Duodenal mucosa (tissue), 2 donors: ENCODE data around the gene MISP.

Experiments
- H3K27ac ChIP-seq: one replicate; pipeline ENCODE4 v1.7.0; 2013; ENCODE audit warnings: low read depth, low read length
- H3K27me3 ChIP-seq, 2 donors: one replicate each; pipeline ENCODE4 v1.7.0; 2013; ENCODE audit warnings: low read length in 2 of 2, control low read depth in 1 of 2; ENCODE audit not compliant: insufficient read depth in 2 of 2, control insufficient read depth in 1 of 2
- H3K36me3 ChIP-seq, 2 donors: one replicate each; pipeline ENCODE4 v1.7.0; 2013; ENCODE audit warnings: low read length in 2 of 2, control low read depth in 1 of 2; ENCODE audit not compliant: insufficient read depth in 2 of 2, control insufficient read depth in 1 of 2
- H3K4me1 ChIP-seq, 2 donors: one replicate each; pipeline ENCODE4 v1.7.0; 2013; ENCODE audit warnings: low read length in 2 of 2, control low read depth in 1 of 2; ENCODE audit not compliant: insufficient read depth in 2 of 2, control insufficient read depth in 1 of 2
- H3K4me3 ChIP-seq, 2 donors: one replicate each; pipeline ENCODE4 v1.7.0; 2013; ENCODE audit warnings: low read length in 2 of 2, low read depth in 1 of 2
- H3K9ac ChIP-seq, 2 donors: one replicate each; pipeline ENCODE4 v1.7.0; 2013; ENCODE audit warnings: low read length in 2 of 2, low read depth in 1 of 2
- H3K9me3 ChIP-seq, 2 donors: one replicate each; pipeline ENCODE4 v1.7.0; 2013; ENCODE audit warnings: low read length in 2 of 2, control low read depth in 1 of 2; ENCODE audit not compliant: control insufficient read depth in 1 of 2

The MISP gene

DNA sequence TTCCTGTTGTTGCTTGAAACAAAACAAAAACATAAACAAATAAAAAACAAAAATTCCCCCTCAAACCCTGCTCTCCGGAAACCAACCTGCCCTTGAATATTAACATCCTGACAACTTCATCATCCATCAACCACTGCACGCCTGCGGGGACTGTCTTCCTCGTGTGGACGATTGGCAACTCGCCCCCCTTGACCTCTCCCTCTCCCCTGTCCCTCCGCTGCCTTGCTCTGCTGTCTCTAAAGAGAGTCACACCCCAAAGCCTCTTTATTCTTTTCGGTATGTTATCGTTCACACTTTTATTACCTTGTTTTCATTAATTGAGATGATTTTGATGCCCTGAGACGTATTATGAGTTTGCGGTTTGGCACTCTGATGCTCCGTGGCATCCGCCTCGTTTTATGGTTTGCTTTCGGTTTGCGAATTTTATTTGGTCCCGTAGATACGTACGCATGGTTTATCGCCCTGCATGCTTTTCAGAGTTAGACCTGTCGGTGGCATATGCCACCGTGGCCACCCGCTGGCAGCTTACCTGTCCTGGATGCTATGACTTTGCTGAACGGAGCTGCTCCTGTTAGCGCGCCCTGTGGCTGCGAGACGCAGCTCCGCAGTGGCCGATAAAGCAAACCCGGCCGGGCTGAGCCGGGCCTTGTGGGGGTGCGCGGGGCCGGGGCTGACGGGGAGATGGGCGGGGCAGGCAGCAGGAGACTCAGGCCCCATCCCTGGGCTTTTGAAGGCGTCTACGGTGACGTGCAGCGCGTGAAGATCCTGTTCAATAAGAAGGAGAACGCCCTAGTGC lies 56.9 kb downstream of the MISP start:
- no peak overlapping the region for H3K9ac ChIP-seq
- H3K27ac ChIP-seq = no peak overlapping the region
- H3K36me3 ChIP-seq = peaks cover 57 to 88% of the 10 kb centered on the region in 2 donors
- no peaks in the 10 kb centered on the region for H3K9me3 ChIP-seq
- no peak overlapping the region for H3K4me3 ChIP-seq
- H3K4me1 ChIP-seq = peaks cover 0 to 6% of the 10 kb centered on the region in 2 donors
- H3K27me3 ChIP-seq = no peaks in the 10 kb centered on the region

DNA sequence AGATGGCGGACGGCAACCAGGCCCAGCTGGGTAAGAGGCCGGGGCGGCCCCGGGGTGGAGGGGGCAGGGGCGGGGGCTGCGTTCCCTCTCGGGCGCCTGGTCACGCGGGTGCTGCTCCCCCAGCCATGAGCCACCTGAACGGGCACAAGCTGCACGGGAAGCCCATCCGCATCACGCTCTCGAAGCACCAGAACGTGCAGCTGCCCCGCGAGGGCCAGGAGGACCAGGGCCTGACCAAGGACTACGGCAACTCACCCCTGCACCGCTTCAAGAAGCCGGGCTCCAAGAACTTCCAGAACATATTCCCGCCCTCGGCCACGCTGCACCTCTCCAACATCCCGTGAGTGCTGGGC lies 57.5 kb downstream of the MISP start:
- Histone ChIP-seq H3K27me3 (no peaks in the 10 kb centered on the region), H3K36me3 (peaks cover 57 to 83% of the 10 kb centered on the region in 2 donors), H3K27ac (no peak overlapping the region), H3K9me3 (no peaks in the 10 kb centered on the region), H3K4me3 (no peak overlapping the region), H3K4me1 (peaks cover 0 to under 1% of the 10 kb centered on the region in 2 donors), H3K9ac (no peak overlapping the region)

DNA sequence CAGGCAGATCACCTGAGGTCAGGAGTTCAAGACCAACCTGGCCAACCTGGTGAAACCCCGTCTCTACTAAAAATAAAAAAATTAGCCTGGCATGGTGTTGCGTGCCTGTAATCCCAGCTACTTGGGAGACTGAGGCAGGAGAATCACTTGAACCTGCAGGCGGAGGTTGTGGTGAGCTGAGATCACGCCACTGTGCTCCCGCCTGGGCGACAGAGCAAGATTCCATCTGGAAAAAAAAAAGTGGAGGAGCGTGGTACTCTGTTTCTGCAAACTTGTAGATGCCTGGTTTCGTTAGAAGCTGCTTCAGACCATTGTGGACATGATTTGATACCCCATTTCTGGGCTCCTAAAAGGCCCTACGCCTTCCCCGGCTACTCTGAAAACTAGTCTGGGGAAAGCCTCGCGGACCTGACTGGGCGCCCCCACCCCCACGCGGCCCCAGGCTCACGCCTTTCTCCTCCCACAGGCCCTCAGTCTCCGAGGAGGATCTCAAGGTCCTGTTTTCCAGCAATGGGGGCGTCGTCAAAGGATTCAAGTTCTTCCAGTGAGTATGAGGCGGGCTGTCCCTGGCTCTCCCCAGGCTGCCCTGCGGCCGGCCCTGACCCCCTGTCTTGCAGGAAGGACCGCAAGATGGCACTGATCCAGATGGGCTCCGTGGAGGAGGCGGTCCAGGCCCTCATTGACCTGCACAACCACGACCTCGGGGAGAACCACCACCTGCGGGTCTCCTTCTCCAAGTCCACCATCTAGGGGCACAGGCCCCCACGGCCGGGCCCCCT lies 59.4 kb downstream of the MISP start:
- Histone ChIP-seq H3K9ac (no peak overlapping the region), H3K4me3 (no peak overlapping the region), H3K36me3 (peaks cover 38 to 64% of the 10 kb centered on the region in 2 donors), H3K27ac (no peak overlapping the region), H3K4me1 (no peaks in the 10 kb centered on the region), H3K27me3 (no peaks in the 10 kb centered on the region), H3K9me3 (no peaks in the 10 kb centered on the region)

DNA sequence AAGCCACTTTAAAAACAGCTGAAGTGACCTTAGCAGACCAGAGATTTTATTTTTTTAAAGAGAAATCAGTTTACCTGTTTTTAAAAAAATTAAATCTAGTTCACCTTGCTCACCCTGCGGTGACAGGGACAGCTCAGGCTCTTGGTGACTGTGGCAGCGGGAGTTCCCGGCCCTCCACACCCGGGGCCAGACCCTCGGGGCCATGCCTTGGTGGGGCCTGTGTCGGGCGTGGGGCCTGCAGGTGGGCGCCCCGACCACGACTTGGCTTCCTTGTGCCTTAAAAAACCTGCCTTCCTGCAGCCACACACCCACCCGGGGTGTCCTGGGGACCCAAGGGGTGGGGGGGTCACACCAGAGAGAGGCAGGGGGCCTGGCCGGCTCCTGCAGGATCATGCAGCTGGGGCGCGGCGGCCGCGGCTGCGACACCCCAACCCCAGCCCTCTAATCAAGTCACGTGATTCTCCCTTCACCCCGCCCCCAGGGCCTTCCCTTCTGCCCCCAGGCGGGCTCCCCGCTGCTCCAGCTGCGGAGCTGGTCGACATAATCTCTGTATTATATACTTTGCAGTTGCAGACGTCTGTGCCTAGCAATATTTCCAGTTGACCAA lies 60.1 kb downstream of the MISP start:
- no peaks in the 10 kb centered on the region for H3K4me1 ChIP-seq
- H3K9ac ChIP-seq = no peak overlapping the region
- no peaks in the 10 kb centered on the region for H3K9me3 ChIP-seq
- H3K27ac ChIP-seq = no peak overlapping the region
- H3K4me3 ChIP-seq = no peak overlapping the region
- H3K36me3 ChIP-seq = peaks cover 34 to 58% of the 10 kb centered on the region in 2 donors
- no peaks in the 10 kb centered on the region for H3K27me3 ChIP-seq

DNA sequence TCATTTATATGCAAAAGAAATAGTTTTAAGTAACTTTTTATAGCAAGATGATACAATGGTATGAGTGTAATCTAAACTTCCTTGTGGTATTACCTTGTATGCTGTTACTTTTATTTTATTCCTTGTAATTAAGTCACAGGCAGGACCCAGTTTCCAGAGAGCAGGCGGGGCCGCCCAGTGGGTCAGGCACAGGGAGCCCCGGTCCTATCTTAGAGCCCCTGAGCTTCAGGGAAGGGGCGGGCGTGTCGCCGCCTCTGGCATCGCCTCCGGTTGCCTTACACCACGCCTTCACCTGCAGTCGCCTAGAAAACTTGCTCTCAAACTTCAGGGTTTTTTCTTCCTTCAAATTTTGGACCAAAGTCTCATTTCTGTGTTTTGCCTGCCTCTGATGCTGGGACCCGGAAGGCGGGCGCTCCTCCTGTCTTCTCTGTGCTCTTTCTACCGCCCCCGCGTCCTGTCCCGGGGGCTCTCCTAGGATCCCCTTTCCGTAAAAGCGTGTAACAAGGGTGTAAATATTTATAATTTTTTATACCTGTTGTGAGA lies 60.7 kb downstream of the MISP start:
- no peaks in the 10 kb centered on the region for H3K4me1 ChIP-seq
- no peaks in the 10 kb centered on the region for H3K9me3 ChIP-seq
- peaks cover 34 to 55% of the 10 kb centered on the region in 2 donors for H3K36me3 ChIP-seq
- H3K9ac ChIP-seq = no peak overlapping the region
- H3K4me3 ChIP-seq = no peak overlapping the region
- H3K27me3 ChIP-seq = no peaks in the 10 kb centered on the region
- H3K27ac ChIP-seq = no peak overlapping the region

DNA sequence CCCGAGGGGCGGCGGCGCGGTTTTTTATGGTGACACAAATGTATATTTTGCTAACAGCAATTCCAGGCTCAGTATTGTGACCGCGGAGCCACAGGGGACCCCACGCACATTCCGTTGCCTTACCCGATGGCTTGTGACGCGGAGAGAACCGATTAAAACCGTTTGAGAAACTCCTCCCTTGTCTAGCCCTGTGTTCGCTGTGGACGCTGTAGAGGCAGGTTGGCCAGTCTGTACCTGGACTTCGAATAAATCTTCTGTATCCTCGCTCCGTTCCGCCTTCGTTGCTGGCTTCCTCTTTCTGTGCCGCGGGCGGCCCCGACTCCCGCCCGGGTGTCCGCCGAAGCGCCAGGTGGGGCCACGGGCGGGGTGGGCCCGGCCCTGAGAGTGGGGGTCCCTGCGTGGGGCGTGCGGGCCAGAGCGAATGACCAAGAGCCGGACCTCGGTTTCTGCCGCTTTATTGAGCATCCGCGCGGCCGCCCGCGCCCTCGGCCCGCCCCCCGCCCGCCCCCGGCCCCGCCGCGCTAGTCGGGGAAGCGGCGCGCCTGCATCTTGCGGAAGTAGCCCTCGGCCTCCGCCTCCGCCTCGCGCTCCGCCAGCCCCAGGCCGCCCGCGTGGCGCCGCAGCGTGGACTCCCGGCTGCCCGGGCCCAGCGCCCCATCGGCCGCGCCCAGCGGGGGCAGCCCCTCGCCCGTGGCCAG lies 61.3 kb downstream of the MISP start:
- H3K27me3 ChIP-seq = no peaks in the 10 kb centered on the region
- no peaks in the 10 kb centered on the region for H3K9me3 ChIP-seq
- H3K36me3 ChIP-seq = peaks cover 31 to 49% of the 10 kb centered on the region in 2 donors
- no peaks in the 10 kb centered on the region for H3K4me1 ChIP-seq
- no peak overlapping the region for H3K4me3 ChIP-seq
- no peak overlapping the region for H3K27ac ChIP-seq
- no peak overlapping the region for H3K9ac ChIP-seq

DNA sequence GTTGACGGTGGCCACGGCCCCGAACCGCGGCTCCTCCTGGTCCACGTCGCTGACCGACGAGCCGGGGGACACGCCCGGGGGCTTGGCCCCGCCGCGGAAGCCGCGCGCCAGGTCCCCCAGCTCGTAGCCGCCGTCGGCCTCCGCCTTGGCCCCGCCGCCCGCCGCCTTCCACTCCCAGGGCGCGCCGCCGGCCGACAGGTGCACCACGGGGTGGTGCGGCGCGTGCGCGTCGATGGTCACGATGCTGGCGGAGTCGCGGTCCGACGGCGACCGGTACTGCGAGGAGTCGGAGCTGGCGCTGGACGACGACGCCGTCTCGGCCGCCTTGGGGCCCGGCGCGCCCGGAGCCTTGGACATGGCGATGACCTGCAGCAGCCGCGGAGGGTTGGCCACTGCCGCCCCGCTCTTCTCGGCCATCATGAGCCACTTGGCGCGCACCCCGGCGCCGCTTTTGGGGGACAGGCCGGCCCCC lies 61.9 kb downstream of the MISP start:
- no peak overlapping the region for H3K27ac ChIP-seq
- no peak overlapping the region for H3K9ac ChIP-seq
- H3K4me1 ChIP-seq = no peaks in the 10 kb centered on the region
- no peak overlapping the region for H3K4me3 ChIP-seq
- no peaks in the 10 kb centered on the region for H3K9me3 ChIP-seq
- no peaks in the 10 kb centered on the region for H3K27me3 ChIP-seq
- H3K36me3 ChIP-seq = peaks cover 25 to 43% of the 10 kb centered on the region in 2 donors

DNA sequence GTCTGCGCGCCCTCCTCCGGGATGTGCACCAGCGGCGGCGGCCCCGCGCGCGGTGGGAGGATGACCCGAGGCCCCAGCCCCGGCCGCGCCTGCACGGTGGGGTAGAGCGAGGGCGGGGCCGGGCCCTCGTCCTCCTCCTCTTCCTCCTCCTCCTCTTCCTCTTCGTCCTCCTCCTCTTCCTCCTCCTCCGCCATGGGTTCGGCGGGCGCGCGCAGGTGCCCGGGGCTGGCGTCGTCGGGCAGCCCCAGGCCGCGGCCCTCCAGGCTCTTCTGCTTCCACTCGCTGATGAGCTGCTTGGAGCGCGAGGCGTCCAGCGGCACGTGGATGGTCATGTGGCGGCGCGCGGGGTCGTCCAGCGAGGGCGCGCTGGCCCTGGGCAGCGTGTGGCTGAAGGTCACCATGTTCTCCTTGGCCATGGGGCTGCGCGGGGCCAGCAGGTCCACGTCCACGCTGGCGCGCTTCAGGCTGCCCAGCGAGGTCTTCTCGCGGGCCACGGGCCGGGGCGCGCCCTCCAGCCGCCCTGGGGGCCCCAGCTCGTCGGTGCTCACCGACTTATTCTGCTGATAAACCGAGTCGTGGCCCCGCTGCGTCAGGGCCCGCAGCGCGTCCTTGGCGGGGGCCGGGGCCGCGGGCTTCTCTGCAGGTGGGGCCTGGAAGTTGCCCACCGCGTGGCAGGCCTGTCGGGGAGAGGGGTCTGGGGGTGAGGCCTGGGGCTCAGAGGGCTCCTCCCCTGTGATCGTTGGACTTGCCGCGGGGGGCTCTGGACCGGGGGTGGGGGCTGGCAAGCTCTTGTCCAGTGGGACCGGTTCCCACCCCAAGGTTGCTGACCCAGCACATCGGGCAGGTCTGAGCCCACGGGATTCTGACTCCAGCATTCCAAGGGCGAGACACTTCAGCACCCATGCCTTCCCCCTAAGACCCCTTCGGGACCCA lies 62.6 kb downstream of the MISP start:
- H3K36me3 ChIP-seq = peaks cover 22 to 36% of the 10 kb centered on the region in 2 donors
- H3K4me1 ChIP-seq = no peaks in the 10 kb centered on the region
- no peaks in the 10 kb centered on the region for H3K27me3 ChIP-seq
- no peak overlapping the region for H3K4me3 ChIP-seq
- H3K27ac ChIP-seq = no peak overlapping the region
- H3K9ac ChIP-seq = no peak overlapping the region
- no peaks in the 10 kb centered on the region for H3K9me3 ChIP-seq
